Measurements from ENCODE around the gene RNF168.
"Not testable (repeated sequence)": the region's sequence is repeated elsewhere in the genome, so short reads cannot be mapped to it uniquely, and the experiment has no call there.

Gene RNF168

DNA sequence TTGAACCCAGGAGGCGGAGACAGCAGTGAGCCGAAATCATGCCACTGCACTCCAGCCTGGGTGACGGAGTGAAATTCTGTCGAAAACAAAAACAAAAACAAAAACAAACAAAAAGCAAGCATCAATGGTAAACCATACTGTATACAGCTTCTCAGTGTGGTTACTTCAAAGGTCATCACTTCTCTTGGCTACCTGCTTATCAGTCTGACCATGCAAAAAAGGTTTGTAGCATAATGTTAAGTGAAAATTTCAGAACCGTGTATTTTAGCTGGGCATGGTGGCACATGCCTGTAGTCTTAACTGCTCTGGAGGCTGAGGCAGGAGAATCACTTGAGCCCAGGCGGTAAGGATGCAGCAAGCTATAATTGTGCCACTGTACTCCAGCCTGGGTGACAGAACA is 75.5 kb downstream of the RNF168 start:
- DNase-seq (ENCODE audit: low spot score) = no peak
- TF ChIP-seq, protein P1, sequence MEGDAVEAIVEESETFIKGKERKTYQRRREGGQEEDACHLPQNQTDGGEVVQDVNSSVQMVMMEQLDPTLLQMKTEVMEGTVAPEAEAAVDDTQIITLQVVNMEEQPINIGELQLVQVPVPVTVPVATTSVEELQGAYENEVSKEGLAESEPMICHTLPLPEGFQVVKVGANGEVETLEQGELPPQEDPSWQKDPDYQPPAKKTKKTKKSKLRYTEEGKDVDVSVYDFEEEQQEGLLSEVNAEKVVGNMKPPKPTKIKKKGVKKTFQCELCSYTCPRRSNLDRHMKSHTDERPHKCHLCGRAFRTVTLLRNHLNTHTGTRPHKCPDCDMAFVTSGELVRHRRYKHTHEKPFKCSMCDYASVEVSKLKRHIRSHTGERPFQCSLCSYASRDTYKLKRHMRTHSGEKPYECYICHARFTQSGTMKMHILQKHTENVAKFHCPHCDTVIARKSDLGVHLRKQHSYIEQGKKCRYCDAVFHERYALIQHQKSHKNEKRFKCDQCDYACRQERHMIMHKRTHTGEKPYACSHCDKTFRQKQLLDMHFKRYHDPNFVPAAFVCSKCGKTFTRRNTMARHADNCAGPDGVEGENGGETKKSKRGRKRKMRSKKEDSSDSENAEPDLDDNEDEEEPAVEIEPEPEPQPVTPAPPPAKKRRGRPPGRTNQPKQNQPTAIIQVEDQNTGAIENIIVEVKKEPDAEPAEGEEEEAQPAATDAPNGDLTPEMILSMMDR (IDR thresholded peaks at IDR 0.05; ENCODE audit: extremely low read depth, insufficient read depth, missing control alignments) = no peak
- in situ Hi-C loops (cut with MboI; ENCODE audit: low pct_unique_long_range_greater_than_20kb, low sequenced_read_pairs, unreplicated experiment) = no loop called here

DNA sequence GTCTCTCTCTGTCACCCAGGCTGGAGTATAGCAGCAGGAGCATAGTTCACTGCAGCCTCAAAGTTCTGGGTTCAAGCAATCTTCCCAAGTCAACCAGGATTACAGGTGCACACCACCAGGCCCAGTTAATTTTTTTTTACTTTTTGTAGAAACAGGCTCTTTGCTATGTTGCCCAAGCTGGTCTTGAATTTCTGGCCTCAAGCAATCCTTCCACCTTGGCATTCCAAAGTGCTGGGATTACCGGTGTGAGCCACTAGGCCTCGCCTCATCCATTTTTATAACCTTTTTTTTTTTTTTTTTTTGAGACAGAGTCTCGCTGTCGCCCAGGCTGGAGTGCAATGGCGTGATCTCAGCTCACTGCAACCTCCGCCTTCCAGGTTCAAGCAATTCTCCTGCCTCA is 79.1 kb downstream of the RNF168 start:
- in situ Hi-C loops (cut with MboI; ENCODE audit: low pct_unique_long_range_greater_than_20kb, low sequenced_read_pairs, unreplicated experiment); DNase-seq (ENCODE audit: low spot score): not testable (repeated sequence)

DNA sequence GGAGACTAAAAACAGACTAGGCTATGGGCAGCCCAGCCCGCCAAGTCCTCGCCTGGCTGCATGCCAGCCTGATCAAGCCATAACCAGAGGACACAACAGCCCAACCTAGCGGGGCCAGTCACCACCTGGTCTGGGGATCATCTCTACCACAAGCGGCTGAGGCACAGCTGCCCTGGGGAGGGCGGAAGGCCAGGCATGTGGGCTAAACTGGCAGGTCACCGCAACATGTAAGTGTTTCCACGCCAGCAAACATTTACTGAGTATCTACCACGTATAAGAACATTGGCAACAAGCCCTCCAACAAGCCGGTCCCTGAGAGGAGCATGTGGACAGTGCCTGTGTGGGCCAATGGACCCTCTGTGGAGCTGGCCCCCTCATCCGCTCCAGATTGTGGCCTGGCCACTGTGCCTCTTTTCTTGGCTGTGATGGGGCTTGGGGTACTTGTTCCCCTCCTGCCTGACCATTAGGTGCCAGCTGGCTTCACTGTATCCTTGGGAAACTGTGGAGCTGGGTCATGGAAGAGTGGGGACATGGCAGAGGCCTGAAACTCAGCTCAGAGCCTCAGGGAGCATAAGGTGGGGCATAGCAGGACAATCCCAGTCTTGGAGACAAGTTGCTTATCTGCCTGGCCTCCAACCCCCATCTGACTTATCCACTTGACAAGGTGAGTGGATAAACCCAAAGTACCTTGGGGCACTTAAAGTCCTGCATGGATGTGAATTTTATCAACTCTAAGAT is 80.4 kb downstream of the RNF168 start:
- in situ Hi-C loops (cut with MboI; ENCODE audit: low pct_unique_long_range_greater_than_20kb, low sequenced_read_pairs, unreplicated experiment) = no loop called here
- TF ChIP-seq, protein P1 (IDR thresholded peaks at IDR 0.05; ENCODE audit: extremely low read depth, insufficient read depth, missing control alignments) = no peak
- DNase-seq (ENCODE audit: low spot score) = no peak

DNA sequence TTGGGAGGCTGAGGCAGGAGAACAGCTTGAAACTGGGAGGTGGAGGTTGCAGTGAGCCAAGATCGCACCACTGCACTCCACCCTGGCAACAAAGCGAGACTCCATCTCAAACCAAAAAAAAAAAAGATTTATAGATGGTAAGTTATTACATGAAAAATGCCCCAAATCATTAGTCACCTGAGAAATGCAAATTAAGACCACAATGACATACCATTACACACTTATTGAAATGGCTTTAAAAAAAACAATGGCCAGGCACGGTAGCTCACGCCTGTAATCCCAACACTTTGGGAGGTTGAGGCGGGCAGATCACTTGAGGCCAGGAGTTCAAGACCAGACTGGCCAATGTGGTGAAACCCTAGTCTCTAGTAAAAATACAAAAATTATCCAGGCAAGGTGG is 81.9 kb downstream of the RNF168 start:
- in situ Hi-C loops (cut with MboI; ENCODE audit: low pct_unique_long_range_greater_than_20kb, low sequenced_read_pairs, unreplicated experiment); DNase-seq (ENCODE audit: low spot score): not testable (repeated sequence)

DNA sequence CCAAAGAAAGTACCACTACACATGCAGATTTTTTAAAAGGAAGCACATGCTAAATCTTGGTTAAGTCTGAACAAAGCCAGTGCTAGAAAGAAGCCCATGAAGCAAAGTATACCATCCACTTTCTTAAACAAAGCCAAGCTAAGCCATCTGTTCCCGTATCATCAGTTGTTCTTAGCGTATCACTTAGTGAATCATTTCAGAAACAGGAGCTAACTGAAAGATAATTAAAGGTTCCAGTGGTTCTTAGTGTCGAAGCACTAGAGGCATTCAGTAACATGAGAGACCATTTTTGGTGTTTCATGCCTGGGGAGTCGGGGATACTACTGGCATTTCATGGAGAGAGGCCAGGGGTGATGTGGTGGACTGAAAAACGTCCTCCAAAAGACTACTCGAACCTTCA is 84.2 kb downstream of the RNF168 start:
- TF ChIP-seq, protein P1 (IDR thresholded peaks at IDR 0.05; ENCODE audit: extremely low read depth, insufficient read depth, missing control alignments) = no peak
- in situ Hi-C loops (cut with MboI; ENCODE audit: low pct_unique_long_range_greater_than_20kb, low sequenced_read_pairs, unreplicated experiment) = no loop called here
- no peak for DNase-seq (ENCODE audit: low spot score)

Measured in GM13977 (cell line).